Muscle layer of duodenum (tissue), 2 donors: ENCODE measurements around the gene CCSER2.
"Not testable (repeated sequence)": the region's sequence is repeated elsewhere in the genome, so short reads cannot be mapped to it uniquely, and the experiment has no call there.

Experiments
- H3K27ac ChIP-seq: one replicate; pipeline ENCODE4 v1.7.0; 2013; ENCODE audit warnings: mild to moderate bottlenecking, low read length
- H3K27me3 ChIP-seq: one replicate; pipeline ENCODE4 v1.7.0; 2013; ENCODE audit warnings: low read depth, mild to moderate bottlenecking, control low read depth, low read length
- H3K36me3 ChIP-seq, 2 donors: one replicate each; pipeline ENCODE4 v1.7.0; 2013; ENCODE audit warnings: low read length in 2 of 2, control low read depth in 1 of 2, mild to moderate bottlenecking in 1 of 2; ENCODE audit not compliant: insufficient read depth in 2 of 2, control insufficient read depth in 1 of 2
- H3K4me1 ChIP-seq, 2 donors: one replicate each; pipeline ENCODE4 v1.7.0; 2013; ENCODE audit warnings: low read length in 2 of 2, mild to moderate bottlenecking in 2 of 2, control low read depth in 1 of 2, moderate library complexity in 1 of 2; ENCODE audit not compliant: insufficient read depth in 2 of 2, control insufficient read depth in 1 of 2
- H3K4me3 ChIP-seq, 2 donors: one replicate each; pipeline ENCODE4 v1.7.0; 2013; ENCODE audit warnings: low read length in 2 of 2, low read depth in 1 of 2, mild to moderate bottlenecking in 1 of 2
- H3K9me3 ChIP-seq, 2 donors: one replicate each; pipeline ENCODE4 v1.7.0; 2013; ENCODE audit warnings: low read length in 2 of 2, control low read depth in 1 of 2, mild to moderate bottlenecking in 1 of 2; ENCODE audit not compliant: control insufficient read depth in 1 of 2
- donor health status: healthy.

CCSER2 gene

DNA sequence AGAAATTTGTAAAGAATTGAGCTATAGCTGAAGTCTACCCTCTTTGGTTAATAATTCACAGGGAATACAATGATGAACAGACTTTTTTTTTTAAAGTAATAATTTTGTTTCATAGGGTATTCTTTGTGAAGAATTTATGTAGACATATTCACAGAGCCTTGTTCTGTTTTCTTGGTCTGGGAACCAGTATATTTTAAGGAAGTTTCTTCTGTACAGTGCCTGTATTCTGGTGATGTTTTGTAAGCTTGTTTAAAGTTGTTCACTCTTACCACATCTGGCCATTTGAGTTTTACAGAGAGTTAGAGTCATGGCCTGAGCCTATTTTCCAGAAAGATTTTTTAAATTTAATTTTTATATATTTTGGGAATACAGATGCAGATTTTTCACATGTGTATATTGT, 70.3 kb downstream of the CCSER2 start:
- Histone ChIP-seq H3K4me3 (no peak overlapping the region), H3K4me1 (no peaks in the 10 kb centered on the region), H3K36me3 (no peaks in the 10 kb centered on the region), H3K9me3 (no peaks in the 10 kb centered on the region), H3K27ac (no peak overlapping the region), H3K27me3 (no peaks in the 10 kb centered on the region)

- no peaks in the 10 kb centered on the region for H3K36me3 ChIP-seq
- no peaks in the 10 kb centered on the region for H3K9me3 ChIP-seq
- H3K4me3 ChIP-seq = no peak overlapping the region
- no peak overlapping the region for H3K27ac ChIP-seq
- H3K27me3 ChIP-seq = no peaks in the 10 kb centered on the region
- no peaks in the 10 kb centered on the region for H3K4me1 ChIP-seq
Observed at GRCh38 chr10:84401854-84402611, 73.6 kb downstream of the CCSER2 start.

DNA sequence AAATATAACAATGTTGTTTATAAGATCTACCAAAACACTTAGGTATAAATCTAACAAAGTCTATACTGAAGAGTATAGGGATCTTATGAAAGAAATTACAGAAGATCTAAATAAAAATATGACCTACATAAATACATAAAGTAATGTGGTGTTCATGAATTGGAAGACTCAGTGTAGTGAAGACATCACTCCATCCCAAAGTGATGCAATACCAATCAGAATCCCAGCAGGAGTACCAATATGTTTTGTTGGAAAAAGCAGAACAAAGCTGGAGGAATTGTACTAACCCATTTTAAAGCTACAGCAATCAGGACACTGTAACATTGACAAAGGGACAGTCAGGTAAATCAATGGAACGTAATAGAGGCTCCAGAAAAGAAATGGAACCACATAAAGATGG, 76.4 kb downstream of the CCSER2 start:
- peaks cover 0 to 4% of the 10 kb centered on the region in 2 donors for H3K4me1 ChIP-seq
- no peaks in the 10 kb centered on the region for H3K9me3 ChIP-seq
- H3K36me3 ChIP-seq = no peaks in the 10 kb centered on the region
- no peaks in the 10 kb centered on the region for H3K27me3 ChIP-seq
- H3K4me3 ChIP-seq = no peak overlapping the region
- no peak overlapping the region for H3K27ac ChIP-seq

- H3K4me1 ChIP-seq = peaks cover 0 to 4% of the 10 kb centered on the region in 2 donors
- H3K27ac ChIP-seq = no peak overlapping the region
- no peak overlapping the region for H3K4me3 ChIP-seq
- no peaks in the 10 kb centered on the region for H3K36me3 ChIP-seq
- no peaks in the 10 kb centered on the region for H3K9me3 ChIP-seq
- H3K27me3 ChIP-seq = no peaks in the 10 kb centered on the region
Observed at GRCh38 chr10:84405662-84406061, 77.3 kb downstream of the CCSER2 start.

- no peak overlapping the region for H3K4me3 ChIP-seq
- peaks cover 0 to 4% of the 10 kb centered on the region in 2 donors for H3K4me1 ChIP-seq
- H3K27ac ChIP-seq = no peak overlapping the region
- no peaks in the 10 kb centered on the region for H3K27me3 ChIP-seq
- no peaks in the 10 kb centered on the region for H3K9me3 ChIP-seq
- H3K36me3 ChIP-seq = no peaks in the 10 kb centered on the region
Observed at GRCh38 chr10:84406561-84406960, 78.2 kb downstream of the CCSER2 start.

GRCh38 chr10:84407388-84408049, 79.1 kb downstream of the CCSER2 start:
- Histone ChIP-seq H3K9me3 (peaks cover 0 to 6% of the 10 kb centered on the region in 2 donors), H3K27me3 (no peaks in the 10 kb centered on the region), H3K27ac (no peak overlapping the region), H3K36me3 (no peaks in the 10 kb centered on the region), H3K4me3 (no peak overlapping the region), H3K4me1 (peaks cover 0 to 4% of the 10 kb centered on the region in 2 donors)

GRCh38 chr10:84412482-84412881, 84.1 kb downstream of the CCSER2 start:
- Histone ChIP-seq H3K27me3 (no peaks in the 10 kb centered on the region), H3K9me3 (peaks cover 6 to 15% of the 10 kb centered on the region in 2 donors), H3K36me3 (peaks cover 0 to 9% of the 10 kb centered on the region in 2 donors), H3K4me1 (peaks cover 0 to 3% of the 10 kb centered on the region in 2 donors), H3K27ac (no peak overlapping the region), H3K4me3 (no peak overlapping the region)

DNA sequence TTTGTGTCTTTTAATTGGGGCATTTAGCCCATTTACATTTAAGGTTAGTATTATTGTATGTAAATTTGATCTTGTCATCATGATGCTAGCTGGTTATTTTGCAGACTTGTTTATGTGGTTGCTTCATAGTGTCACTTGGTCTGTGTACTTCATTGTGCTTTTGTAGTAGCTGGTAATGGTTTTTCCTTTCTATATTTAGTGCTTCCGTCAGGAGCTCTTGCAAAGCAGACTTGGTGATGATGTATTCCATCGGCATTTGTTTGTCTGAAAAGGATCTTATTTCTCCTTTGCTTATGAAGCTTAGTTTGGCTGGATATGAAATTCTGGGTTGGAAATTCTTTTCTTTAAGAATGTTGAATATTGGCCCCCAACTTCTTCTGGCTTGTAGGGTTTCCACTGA, 85.7 kb downstream of the CCSER2 start:
- H3K9me3 ChIP-seq = peaks cover 6 to 15% of the 10 kb centered on the region in 2 donors
- H3K36me3 ChIP-seq, H3K4me1 ChIP-seq, H3K27ac ChIP-seq, H3K4me3 ChIP-seq, H3K27me3 ChIP-seq: not testable (repeated sequence)

- Histone ChIP-seq H3K36me3 (peaks cover 0 to 9% of the 10 kb centered on the region in 2 donors), H3K9me3 (peaks cover 6 to 15% of the 10 kb centered on the region in 2 donors), H3K27me3 (no peaks in the 10 kb centered on the region), H3K27ac (no peak overlapping the region), H3K4me3 (no peak overlapping the region), H3K4me1 (no peaks in the 10 kb centered on the region)
Observed at GRCh38 chr10:84415539-84416244, 87.3 kb downstream of the CCSER2 start.

DNA sequence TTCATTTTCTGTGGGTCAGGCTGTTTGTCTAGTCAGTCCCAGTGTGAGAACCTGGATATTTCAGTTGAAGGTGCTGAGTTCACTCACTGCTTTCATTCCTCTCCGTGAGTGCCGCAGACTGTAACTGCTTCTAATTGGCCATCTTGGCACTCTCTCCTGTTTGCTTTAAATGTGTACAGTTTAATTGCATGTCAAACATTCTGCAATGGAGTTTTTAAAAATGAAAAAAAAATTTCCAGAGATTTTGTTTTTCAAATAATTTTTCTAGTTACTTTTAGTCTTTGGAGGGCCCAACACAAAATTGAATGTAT, 87.8 kb downstream of the CCSER2 start:
- Histone ChIP-seq H3K27ac (no peak overlapping the region), H3K36me3 (peaks cover 0 to 9% of the 10 kb centered on the region in 2 donors), H3K27me3 (no peaks in the 10 kb centered on the region), H3K9me3 (peaks cover 6 to 15% of the 10 kb centered on the region in 2 donors), H3K4me1 (no peaks in the 10 kb centered on the region), H3K4me3 (no peak overlapping the region)

- Histone ChIP-seq H3K36me3 (peaks cover 0 to 4% of the 10 kb centered on the region in 2 donors), H3K4me3 (no peak overlapping the region), H3K27ac (no peak overlapping the region), H3K27me3 (no peaks in the 10 kb centered on the region), H3K9me3 (no peaks in the 10 kb centered on the region), H3K4me1 (peaks cover 0 to 11% of the 10 kb centered on the region in 2 donors)
Observed at GRCh38 chr10:84423719-84424118, 95.3 kb downstream of the CCSER2 start.
